Retinal pigment epithelial cell (primary cell): ENCODE measurements around the gene C2orf74.

ENCODE experiments used
- DNase-seq: peaks from one replicate; pipeline ENCODE4 v3.0.0-alpha.2; 2010; ENCODE audit warnings: low read depth
- H3K4me3 ChIP-seq: 2 replicates; pipeline ENCODE4 v1.5.1; 2011; ENCODE audit warnings: mild to moderate bottlenecking, low read length, control low read depth, moderate library complexity
- CTCF ChIP-seq: conservative IDR thresholded peaks from 2 replicates; pipeline ENCODE4 v1.5.1; 2011; ENCODE audit warnings: low read depth, low read length, control low read depth, inconsistent platforms

The C2orf74 gene

GRCh38 chr2:61179701-61180639, 18.0 kb downstream of the C2orf74 start:
- TF ChIP-seq CTCF, result no peak
- H3K4me3 ChIP-seq, result peak overlapping the region; percentile 4
- DNase-seq, result no peak

- H3K4me3 ChIP-seq, result no peak overlapping the region
- no peak for TF ChIP-seq CTCF
- DNase-seq, result no peak
These were observed 18.7 kb downstream of the C2orf74 start for GRCh38 chr2:61180686-61181085.

- no peak for DNase-seq
- no peak for TF ChIP-seq CTCF
- no peak overlapping the region for H3K4me3 ChIP-seq
These were observed 19.5 kb downstream of the C2orf74 start for GRCh38 chr2:61181382-61182058.

GRCh38 chr2:61182059-61182383, 20.0 kb downstream of the C2orf74 start:
- DNase-seq, result no peak
- H3K4me3 ChIP-seq, result no peak overlapping the region
- TF ChIP-seq CTCF, result no peak

- DNase-seq, result no peak
- H3K4me3 ChIP-seq, result no peak overlapping the region
- TF ChIP-seq CTCF, result no peak
These were observed 21.8 kb downstream of the C2orf74 start for GRCh38 chr2:61183795-61184194.

GRCh38 chr2:61184263-61184662, 22.3 kb downstream of the C2orf74 start:
- no peak overlapping the region for H3K4me3 ChIP-seq
- no peak for TF ChIP-seq CTCF
- DNase-seq, result no peak

DNA sequence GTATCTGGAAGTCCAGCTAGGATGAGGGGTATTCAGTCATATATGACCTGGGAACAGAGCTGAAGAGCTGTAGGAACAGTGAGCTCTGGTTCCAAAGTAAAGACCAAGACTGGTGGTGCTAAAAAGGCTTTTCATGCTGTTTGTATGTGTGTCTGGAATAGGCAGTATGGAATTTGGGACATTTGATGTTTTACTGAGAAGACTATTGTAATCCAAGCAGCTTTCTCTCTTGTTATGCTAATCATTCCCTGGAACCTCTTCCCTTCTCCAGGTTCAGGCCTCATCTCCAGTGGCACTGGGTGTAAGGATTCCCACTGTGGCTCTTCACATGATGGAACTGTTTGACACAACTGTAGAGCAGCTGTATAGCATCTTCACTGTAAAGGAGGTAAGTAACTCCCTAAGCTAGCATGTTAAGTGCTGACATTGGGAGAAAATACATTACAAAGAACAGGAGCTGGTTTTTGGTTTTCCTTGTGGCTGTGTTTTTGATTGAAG, 23.3 kb downstream of the C2orf74 start:
- TF ChIP-seq CTCF, result no peak
- no peak overlapping the region for H3K4me3 ChIP-seq
- no peak for DNase-seq
